Hepatocyte (in vitro differentiated cells): ENCODE data around the gene KSR1. TPM values are rescaled to one million over a fixed set of nuclear protein-coding genes. Genes with fewer than 3 reads are reported as not detected.
"Not testable (repeated sequence)": the region's sequence is repeated elsewhere in the genome, so short reads cannot be mapped to it uniquely, and the experiment has no call there.

Experiments used
- DNase-seq: peaks from one replicate; pipeline ENCODE4 v3.0.0-alpha.2; 2016; ENCODE audit warnings: low spot score
- H2AFZ ChIP-seq: fragments of 200-600 bp; sonication (generic); 2 replicates; pipeline ENCODE4 v1.6.0; 2016; ENCODE audit warnings: antibody characterized with exemption, mild to moderate bottlenecking
- H3K27ac ChIP-seq: fragments of 200-600 bp; sonication (generic); 2 replicates; pipeline ENCODE4 v1.5.1; 2016; ENCODE audit warnings: mild to moderate bottlenecking
- H3K27me3 ChIP-seq: fragments of 200-600 bp; sonication (generic); 2 replicates; pipeline ENCODE4 v1.6.1; 2016
- H3K36me3 ChIP-seq: fragments of 200-600 bp; sonication (generic); replicated peaks from 2 replicates; pipeline ENCODE4 v1.5.1; 2016; ENCODE audit warnings: low read depth; ENCODE audit not compliant: insufficient read depth
- H3K4me1 ChIP-seq: fragments of 200-600 bp; sonication (generic); 2 replicates; pipeline ENCODE4 v1.5.1; 2016; ENCODE audit warnings: mild to moderate bottlenecking, moderate library complexity; ENCODE audit not compliant: insufficient read depth
- H3K4me2 ChIP-seq: fragments of 200-600 bp; sonication (generic); 2 replicates; pipeline ENCODE4 v1.6.0; 2016
- H3K4me3 ChIP-seq: fragments of 200-600 bp; sonication (generic); 2 replicates; pipeline ENCODE4 v1.5.1; 2016; ENCODE audit warnings: mild to moderate bottlenecking
- H3K79me2 ChIP-seq: fragments of 200-600 bp; sonication (generic); 2 replicates; pipeline ENCODE4 v1.6.0; 2017; ENCODE audit warnings: mild to moderate bottlenecking
- H3K9me2 ChIP-seq: fragments of 200-600 bp; sonication (generic); replicated peaks from 2 replicates; pipeline ENCODE4 v1.6.0; 2017; ENCODE audit warnings: mild to moderate bottlenecking; ENCODE audit not compliant: insufficient read depth
- H3K9me3 ChIP-seq: fragments of 200-600 bp; sonication (generic); 2 replicates; pipeline ENCODE4 v1.5.1; 2016; ENCODE audit warnings: low read depth, mild to moderate bottlenecking
- H4K20me1 ChIP-seq: fragments of 200-600 bp; sonication (generic); 2 replicates; pipeline ENCODE4 v1.6.0; 2016; ENCODE audit warnings: mild to moderate bottlenecking; ENCODE audit not compliant: insufficient read depth, poor library complexity, severe bottlenecking
- CTCF ChIP-seq: fragments of 200-600 bp; sonication (generic); IDR thresholded peaks from 2 replicates; pipeline ENCODE4 v1.5.1; 2016; ENCODE audit warnings: antibody characterized with exemption, mild to moderate bottlenecking; ENCODE audit not compliant: poor library complexity
- EZH2 ChIP-seq: fragments of 200-600 bp; sonication (generic); IDR thresholded peaks from 2 replicates; pipeline ENCODE4 v1.6.1; 2016; ENCODE audit warnings: antibody characterized with exemption, mild to moderate bottlenecking, borderline replicate concordance
- EZH2phosphoT487 ChIP-seq: fragments of 200-600 bp; sonication (generic); IDR thresholded peaks from one replicate; pipeline ENCODE4 v1.6.1; 2018; ENCODE audit warnings: antibody characterized with exemption, mild to moderate bottlenecking, low read depth, moderate library complexity; ENCODE audit not compliant: unreplicated experiment, severe bottlenecking
- WGBS: methylation state at CpG from one replicate; pipeline ENCODE4 v1.1.6; 2016; ENCODE audit warnings: low lambda C conversion rate; ENCODE audit errors: missing lambda C conversion rate; 5-methylcytosine and 5-hydroxymethylcytosine counted together
- polyA plus RNA-seq: library from polyadenylated mRNA; unstranded; fragments of >200 nt; fragmentation: Nextera tagmentation; extraction: Ambion mirVana; gene quantifications from 2 replicates; pipeline ENCODE4 v1.2.1, GENCODE V29; 2016
- total RNA-seq: library from RNA; depleted of rRNA; stranded (reverse); fragments of >200 nt; gene quantifications from 2 replicates; pipeline ENCODE4 v1.2.3, GENCODE V29; 2014

The KSR1 gene
- total and polyA plus RNA-seq, 2 experiments from 2014 or later, result 16.2 to 32.6 TPM

DNA sequence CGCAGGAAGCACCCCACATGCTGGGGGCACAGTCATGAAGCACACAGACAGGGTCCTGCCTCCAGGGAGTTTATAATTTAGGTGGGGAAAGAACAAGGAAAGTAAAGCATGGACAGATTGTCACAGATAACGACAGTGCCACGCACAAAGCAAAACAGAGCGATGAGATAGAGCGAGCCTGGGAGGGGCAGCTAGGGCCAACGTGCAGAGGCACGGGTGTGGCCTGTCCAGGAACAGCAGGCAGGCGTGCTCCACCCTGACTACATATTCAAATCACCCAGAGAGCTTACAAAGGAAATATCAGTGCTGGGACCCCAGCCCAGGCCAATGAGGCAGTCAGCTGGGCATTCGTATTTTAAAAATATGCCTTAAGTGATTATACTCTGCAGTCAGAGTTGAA, 191.5 kb downstream of the KSR1 start:
- WGBS, result 65% methylated on average over 9 of the region's 9 CpGs
- Histone ChIP-seq H3K9me2 (no peaks in the 10 kb centered on the region), H4K20me1 (no peaks in the 10 kb centered on the region), H3K27ac (no peak overlapping the region), H3K9me3 (no peaks in the 10 kb centered on the region), H3K4me2 (no peak overlapping the region), H3K79me2 (no peaks in the 10 kb centered on the region), H3K4me1 (no peaks in the 10 kb centered on the region), H3K36me3 (no peaks in the 10 kb centered on the region), H3K4me3 (no peak overlapping the region), H3K27me3 (no peaks in the 10 kb centered on the region), H2AFZ (no peak overlapping the region)
- TF ChIP-seq EZH2phosphoT487 (no peak), EZH2 (no peak), CTCF (no peak)
- peak; percentile 23 for DNase-seq

DNA sequence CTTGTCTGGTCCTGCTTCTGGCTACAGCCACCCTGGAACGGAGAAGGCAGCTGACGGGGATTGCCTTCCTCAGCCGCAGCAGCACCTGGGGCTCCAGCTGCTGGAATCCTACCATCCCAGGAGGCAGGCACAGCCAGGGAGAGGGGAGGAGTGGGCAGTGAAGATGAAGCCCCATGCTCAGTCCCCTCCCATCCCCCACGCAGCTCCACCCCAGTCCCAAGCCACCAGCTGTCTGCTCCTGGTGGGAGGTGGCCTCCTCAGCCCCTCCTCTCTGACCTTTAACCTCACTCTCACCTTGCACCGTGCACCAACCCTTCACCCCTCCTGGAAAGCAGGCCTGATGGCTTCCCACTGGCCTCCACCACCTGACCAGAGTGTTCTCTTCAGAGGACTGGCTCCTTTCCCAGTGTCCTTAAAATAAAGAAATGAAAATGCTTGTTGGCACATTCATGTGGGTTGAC, 192.9 kb downstream of the KSR1 start:
- not testable (repeated sequence) for H3K79me2 ChIP-seq, H3K9me3 ChIP-seq, H3K4me1 ChIP-seq, DNase-seq, H4K20me1 ChIP-seq, H3K36me3 ChIP-seq, H3K9me2 ChIP-seq, H3K27me3 ChIP-seq, H3K4me3 ChIP-seq, H3K27ac ChIP-seq, H3K4me2 ChIP-seq, H2AFZ ChIP-seq
- 58% methylated on average over 5 of the region's 5 CpGs for WGBS

- H3K27me3 ChIP-seq, result no peaks in the 10 kb centered on the region
- DNase-seq, result no peak
- no peak overlapping the region for H3K4me3 ChIP-seq
- WGBS, result 94% methylated on average over 16 of the region's 16 CpGs
- no peaks in the 10 kb centered on the region for H4K20me1 ChIP-seq
- H3K36me3 ChIP-seq, result no peaks in the 10 kb centered on the region
- no peak overlapping the region for H3K27ac ChIP-seq
- no peaks in the 10 kb centered on the region for H3K9me3 ChIP-seq
- H3K9me2 ChIP-seq, result no peaks in the 10 kb centered on the region
- TF ChIP-seq CTCF (no peak), EZH2 (no peak), EZH2phosphoT487 (no peak)
- no peaks in the 10 kb centered on the region for H3K79me2 ChIP-seq
- H3K4me1 ChIP-seq, result no peaks in the 10 kb centered on the region
- H2AFZ ChIP-seq, result no peak overlapping the region
- H3K4me2 ChIP-seq, result no peak overlapping the region
These were observed 193.7 kb downstream of the KSR1 start for GRCh38 chr17:27649929-27650328.

- Histone ChIP-seq H2AFZ (no peak overlapping the region), H3K4me1 (no peaks in the 10 kb centered on the region), H3K9me3 (no peaks in the 10 kb centered on the region), H3K79me2 (no peaks in the 10 kb centered on the region), H4K20me1 (no peaks in the 10 kb centered on the region), H3K27me3 (no peaks in the 10 kb centered on the region), H3K9me2 (no peaks in the 10 kb centered on the region), H3K27ac (no peak overlapping the region), H3K4me3 (no peak overlapping the region), H3K4me2 (no peak overlapping the region), H3K36me3 (no peaks in the 10 kb centered on the region)
- TF ChIP-seq EZH2, result no peak
- no peak for TF ChIP-seq EZH2phosphoT487
- no peak for TF ChIP-seq CTCF
- 91% methylated on average over 11 of the region's 11 CpGs for WGBS
- no peak for DNase-seq
These were observed 194.6 kb downstream of the KSR1 start for GRCh38 chr17:27650836-27651235.
